Raji (cell line): ENCODE data around the gene COL12A1.

Source experiments
- POLR2A ChIP-seq: IDR thresholded peaks from 2 replicates; pipeline ENCODE4 v1.6.1; 2011; ENCODE audit warnings: low read depth, low read length, control low read depth; ENCODE audit not compliant: insufficient read depth

Gene COL12A1

DNA sequence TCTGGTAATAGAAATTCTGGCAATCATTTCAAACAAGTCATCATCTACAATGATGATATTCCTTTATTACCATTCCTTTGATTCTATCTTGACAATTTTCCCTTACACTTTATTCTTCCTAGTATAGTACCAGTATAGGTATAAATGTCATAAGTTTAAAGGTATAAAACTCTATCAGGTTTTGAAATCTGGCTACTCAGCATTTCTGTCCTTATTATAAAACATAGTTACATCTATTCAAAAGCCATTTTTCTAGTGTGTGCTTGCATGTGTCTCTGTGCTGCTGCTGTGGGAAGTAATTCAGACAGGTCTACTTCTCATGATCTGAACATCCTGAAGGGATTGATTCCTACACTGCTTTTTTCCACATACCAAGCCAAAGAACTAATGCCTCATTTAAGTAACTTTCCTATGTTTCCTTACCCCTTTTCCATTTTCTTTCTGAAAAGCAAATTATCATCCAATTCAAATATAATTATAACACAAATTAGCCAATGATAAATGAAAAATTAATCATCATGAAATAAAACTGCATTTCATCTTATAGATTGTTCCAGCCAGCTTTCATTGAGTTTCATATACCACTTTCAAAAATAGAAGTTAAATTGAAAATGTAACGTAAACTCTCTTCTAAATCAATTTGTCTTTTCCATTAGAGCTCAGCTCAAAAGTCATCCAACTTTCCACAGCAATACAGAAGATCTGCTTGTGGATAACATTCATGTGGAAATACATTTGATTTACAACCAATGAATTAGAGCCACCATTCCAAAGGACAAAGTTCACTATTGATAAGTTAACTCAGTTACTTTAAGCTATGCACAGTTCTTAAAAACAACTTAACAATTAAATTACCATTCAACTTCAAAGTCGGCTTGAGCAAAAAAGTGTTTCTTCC is 35.9 kb downstream of the COL12A1 start:
- no peak for TF ChIP-seq POLR2A

DNA sequence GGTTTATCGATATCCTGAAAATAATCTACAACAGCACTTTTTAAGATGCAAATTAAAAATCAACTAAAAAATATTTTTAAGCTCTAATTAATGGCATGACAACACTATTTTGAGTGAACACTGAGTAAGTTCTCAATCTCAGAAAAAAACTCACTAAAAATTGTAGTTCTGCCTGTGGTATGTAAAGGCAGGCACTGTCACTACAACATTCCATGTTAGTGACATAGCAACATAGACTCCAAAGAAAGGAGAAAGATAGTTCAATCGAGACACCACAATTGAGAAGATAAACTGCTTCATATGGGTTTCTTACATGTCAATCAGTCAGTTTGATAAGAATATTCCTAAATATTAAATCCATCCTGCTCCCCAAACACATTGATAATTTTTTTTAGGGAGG is 38.0 kb downstream of the COL12A1 start:
- TF ChIP-seq POLR2A, result no peak

DNA sequence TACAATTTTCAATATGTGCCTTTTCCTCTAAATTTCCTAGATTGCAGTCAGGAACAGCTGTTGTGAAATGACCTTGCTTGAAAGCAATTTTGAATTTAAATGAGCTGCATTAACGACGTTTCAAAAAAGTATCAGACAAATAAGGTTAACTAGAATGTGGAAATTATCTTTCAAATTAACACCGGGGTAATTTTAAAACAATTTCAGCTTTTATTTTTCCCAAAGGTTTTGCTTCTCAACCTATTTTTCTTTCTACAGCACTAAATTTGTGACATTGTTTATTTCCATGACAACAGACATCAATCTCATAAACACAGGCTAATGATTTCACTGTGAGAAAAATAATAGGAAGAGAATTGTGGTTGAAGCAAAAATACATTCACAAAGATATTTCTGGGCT is 38.5 kb downstream of the COL12A1 start:
- no peak for TF ChIP-seq POLR2A

DNA sequence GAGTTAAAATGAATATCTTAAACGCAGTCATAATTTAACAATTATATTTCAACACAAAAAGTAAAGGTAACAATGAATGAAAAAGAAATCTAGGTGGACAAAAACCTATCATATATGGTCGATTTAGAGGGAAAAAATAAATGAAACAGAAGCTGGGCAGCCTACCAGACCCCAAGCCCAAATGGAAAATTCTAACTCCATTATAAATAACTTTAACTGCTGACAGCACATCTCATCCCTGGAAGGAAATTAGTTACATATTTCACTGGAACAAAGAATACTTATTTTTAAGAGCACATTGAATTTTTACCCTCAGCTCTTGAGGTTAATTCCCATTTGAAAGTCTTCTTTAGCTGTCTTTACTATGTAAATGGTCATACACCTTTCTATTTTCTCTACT is 39.1 kb downstream of the COL12A1 start:
- TF ChIP-seq POLR2A, result no peak

DNA sequence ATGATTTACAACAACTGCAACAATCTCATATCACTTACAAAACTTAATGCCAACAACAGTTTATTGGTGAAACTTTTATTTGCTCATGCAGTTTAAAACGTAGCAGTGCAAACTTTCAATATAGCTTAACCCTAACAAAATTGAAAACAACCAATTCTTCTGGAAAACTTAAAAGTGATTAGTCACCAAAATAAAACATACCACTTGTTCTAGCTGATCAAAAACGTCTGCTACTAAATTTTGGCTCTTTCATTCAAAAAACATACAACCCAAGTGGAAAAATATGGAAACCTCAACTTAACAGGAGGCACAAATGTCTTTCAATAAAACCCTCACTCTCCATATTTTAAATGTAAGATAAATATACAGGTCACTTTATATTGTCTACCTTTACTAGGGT is 39.6 kb downstream of the COL12A1 start:
- no peak for TF ChIP-seq POLR2A

DNA sequence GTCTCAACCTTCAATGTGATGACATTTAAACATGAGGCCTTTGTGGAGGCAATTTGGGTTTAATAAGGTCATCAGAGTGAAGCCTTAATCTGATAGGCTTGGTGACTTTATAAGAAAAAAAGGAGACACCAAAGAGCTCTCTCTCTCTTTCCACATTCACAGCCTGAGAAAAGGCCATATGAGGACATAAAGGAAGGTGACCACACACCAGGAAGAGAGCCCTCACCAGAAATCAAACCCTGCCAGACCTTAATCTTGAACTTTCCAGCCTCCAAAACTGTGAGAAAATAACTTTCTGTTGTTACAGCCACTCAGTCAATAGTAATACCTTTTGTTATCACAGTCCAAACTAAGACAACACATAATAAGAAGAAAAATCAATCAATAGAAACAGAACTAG is 47.7 kb downstream of the COL12A1 start:
- TF ChIP-seq POLR2A, result no peak

DNA sequence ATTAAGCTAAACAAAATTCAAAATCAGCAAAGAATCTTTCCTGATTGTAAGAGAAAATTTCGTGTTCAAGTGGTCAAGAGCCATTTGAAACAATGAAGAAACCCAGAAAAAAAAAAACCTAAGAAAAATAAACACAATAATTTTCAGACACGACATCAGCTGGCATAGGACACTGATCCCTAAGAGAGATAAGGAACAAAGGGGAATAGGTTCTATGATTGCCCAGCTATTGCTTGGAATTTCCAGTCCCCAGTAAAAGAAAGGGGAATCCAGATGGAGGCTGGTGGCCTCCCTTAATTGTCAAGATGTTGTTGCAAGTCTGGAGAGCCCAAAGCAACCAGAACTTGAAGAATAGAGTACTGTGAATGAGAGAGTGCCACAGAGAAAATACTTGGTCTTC is 48.5 kb downstream of the COL12A1 start:
- no peak for TF ChIP-seq POLR2A

DNA sequence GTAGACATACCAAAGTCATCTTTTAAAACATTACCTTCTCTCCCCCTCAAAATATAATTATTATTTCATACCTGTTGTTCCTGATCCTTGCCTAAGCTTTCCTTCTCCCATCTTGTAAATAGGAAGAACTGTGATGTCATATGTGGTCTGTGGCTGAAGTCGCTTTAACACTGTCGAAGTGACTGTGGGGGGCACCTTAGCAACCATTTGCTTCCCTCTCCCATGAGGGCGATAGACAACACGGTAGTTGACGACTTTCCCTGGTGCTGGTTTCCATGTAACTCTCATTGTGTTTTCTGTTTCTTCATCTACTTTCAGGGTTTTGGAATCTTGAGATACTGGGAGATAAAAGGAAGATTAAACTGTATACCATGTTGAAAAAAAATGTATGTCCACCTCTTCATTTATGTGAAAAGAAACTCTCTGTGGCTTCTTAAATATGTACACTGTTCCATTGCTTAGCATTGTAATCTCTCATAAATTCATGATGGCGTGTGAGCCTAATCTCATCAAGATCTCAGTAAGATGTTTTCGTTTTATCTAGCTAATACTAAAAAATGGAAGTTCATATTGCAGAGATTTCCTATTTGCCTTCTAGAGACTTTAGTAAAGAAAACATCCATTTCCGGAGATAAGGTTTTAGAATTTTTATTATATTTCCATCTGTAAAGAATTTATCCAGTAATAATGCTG is 49.5 kb downstream of the COL12A1 start:
- TF ChIP-seq POLR2A, result no peak

DNA sequence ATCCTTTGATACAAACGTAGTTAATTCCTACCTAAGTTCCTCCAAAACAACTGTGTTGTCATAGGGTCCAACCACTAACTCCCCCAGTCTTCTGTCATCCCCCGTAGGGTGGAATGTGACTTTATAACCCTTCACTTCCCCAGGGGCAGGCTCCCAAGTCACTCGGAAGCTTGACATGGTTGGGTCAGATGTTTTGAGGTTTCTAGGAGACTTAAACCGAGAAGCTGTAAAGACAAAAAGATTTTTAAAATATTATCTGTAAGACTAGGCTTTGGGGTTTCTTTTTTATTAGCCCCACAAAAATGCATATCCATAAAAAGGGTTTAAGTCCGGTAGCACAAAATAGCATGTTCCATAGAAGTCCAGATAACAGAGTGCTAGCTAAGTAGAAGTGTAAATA is 50.2 kb downstream of the COL12A1 start:
- no peak for TF ChIP-seq POLR2A

DNA sequence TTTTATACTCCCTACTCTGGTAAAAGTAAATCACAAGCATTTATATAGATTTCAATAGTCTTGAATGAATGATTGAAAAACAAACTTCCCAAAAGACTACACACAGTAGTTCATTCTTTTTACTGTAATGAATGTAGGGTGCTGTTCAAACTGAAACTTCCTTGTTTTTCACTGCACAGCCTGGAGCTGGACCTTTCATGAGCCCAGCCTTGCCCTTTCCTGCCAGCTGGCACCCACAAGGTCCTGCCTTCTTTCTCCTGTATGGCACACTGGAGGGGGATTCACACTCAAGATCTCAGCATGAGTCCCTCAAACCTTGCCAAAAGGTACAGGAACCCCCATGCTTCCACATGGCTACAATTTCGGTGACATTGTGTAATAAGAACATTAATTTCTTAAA is 50.9 kb downstream of the COL12A1 start:
- TF ChIP-seq POLR2A, result no peak

DNA sequence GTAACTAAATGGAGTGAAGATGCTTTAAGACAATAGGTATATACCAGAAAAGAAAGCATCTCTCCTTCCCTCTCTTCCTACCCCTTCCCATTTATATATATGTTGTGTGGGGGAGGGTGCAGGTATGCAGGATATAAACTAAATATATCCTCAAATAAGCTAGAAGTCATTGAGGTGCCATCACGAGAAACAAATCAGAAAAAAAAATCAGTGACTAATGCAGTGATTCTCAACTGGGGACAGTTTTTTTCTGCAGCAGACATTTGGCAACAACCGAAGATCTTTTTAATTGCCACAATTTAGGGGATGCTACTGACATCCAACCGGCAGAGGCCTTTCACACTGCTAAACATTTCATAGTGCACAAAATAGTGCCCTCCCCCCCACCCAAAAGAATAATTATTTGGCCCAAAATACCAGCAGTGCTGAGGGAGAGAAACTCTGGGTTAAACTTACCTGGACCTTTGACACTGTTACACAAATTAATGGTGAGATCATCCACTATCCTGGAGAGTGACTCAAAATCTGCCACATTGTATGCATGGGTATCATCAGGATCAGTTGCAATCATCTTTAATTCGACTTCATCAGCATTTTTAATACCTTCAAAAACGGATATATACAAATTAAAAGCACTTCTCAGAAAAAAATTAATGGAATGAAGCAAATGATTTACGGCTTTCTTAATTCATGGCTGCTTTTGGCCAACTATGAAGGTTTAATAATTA is 55.0 kb downstream of the COL12A1 start:
- no peak for TF ChIP-seq POLR2A

DNA sequence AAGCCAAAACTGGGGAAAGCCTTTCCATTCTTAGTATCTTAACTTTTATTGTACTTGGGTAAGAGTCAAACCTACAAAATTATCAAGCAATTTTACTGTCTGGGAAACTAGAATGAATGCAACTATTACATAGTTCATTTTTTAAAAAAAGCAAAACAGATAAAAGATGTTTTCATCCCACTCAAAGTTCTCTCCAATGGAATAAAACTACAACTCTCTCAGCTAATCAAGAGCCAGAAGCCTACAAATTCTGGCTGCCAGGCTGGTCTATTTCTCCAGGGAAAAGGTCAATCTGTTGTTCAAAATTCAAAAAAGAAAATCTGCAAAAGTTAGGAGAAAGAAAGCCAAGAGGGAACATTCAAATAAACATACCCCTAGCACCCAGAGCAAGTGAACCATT is 56.2 kb downstream of the COL12A1 start:
- no peak for TF ChIP-seq POLR2A

DNA sequence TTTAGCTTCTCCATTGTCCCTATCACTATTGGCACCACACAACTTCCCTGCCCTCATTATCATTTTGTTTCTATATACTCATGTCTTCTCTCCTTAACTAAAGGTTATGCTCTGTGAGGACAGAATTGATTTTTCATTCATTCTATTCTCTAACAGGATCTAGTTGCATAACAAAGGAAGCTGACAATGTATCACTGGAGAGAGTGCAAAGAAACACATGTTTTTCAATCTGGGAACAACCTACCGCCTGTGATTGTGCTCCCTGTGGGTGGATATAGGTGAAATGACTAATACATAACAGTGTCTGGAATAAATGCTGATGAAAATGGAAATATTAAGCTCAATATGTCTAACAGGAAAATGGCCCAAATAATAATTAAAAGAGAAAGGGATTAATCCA is 56.6 kb downstream of the COL12A1 start:
- no peak for TF ChIP-seq POLR2A

DNA sequence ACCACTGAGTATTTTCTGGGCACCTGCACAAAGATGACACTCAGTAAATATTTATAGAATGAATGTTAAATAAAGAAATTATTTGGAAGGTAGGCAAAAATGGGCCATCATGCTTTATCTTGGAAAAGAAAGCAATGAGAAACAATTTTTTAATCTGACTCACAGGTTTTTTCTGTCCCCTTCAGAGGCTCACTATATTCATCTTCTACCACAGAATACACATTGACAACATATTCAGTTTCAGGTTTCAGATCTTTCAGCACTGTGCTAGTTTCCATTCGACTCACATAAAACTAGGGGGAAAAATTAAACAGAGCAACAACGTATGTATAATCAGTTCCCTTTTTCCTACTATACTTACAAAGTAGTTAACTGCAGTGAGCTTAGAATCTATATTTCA is 58.3 kb downstream of the COL12A1 start:
- no peak for TF ChIP-seq POLR2A

DNA sequence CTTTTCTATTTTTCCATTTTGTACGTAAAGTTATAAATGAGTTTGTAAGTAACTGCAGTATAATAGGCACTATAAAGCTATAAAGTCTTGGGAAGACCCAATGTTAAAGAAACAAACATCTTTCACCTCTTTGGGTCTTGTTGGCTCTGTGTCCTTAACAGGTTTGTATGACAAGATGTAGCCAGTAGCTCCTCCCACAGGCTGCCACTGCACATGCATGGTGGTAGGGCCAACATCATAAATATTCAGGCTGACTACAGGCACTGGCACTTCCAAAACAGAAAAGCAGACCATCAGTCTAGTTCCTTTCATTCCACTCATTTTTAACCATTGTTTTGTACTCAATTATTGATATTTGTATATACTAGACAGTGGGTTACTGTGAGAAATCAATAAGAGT is 59.9 kb downstream of the COL12A1 start:
- no peak for TF ChIP-seq POLR2A

DNA sequence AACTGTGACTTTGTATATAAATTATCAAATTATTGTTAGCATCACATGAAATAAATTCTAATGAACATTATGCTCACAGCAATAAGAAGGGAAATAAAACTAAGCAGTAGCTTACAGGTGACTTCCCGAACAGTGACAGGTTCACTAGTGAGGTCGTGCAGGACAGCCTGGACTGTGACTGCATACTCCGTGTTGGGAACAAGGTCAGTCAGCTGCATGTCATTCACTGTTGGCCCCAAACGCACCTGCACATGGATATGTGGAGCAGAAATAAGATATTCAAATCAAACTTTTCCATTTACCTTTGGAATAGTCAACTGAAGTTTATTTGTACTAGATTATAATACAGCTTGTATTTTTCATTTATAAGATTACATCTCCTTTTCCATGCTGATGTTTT is 60.6 kb downstream of the COL12A1 start:
- TF ChIP-seq POLR2A, result no peak
